Lower leg skin (tissue), 4 donors: ENCODE results near the gene TFF1. TPM values are rescaled to one million over a fixed set of nuclear protein-coding genes. Genes with fewer than 3 reads are reported as not detected.

Source experiments
- DNase-seq, 2 donors: peaks; one replicate each; pipeline ENCODE4 v3.0.0-alpha.2; 2019; ENCODE audit warnings: low spot score in 2 of 2
- H3K4me3 ChIP-seq: fragments of 200-600 bp; sonication (generic); 2 replicates; pipeline ENCODE4 v1.5.1; 2017; ENCODE audit warnings: mild to moderate bottlenecking, low read depth; ENCODE audit not compliant: poor library complexity, severe bottlenecking
- POLR2A ChIP-seq, 2 donors: fragments of 450-650 bp; IDR thresholded peaks; one replicate each; pipeline ENCODE4 v1.6.1; 2016 to 2017; ENCODE audit warnings: antibody characterized with exemption in 2 of 2, mild to moderate bottlenecking in 1 of 2, moderate library complexity in 1 of 2
- WGBS, 2 donors: methylation state at CpG; one replicate each; pipeline ENCODE4 v1.1.5; 2018; 5-methylcytosine and 5-hydroxymethylcytosine counted together
- intact Hi-C: fragments of 100-400 bp; cut with DNase I; formaldehyde crosslinking; loops from one replicate; pipeline ENCODE4 v1.15.0; 2023; ENCODE audit warnings: low total_unique reads
- total RNA-seq, 4 donors: library from RNA; depleted of rRNA; stranded (reverse); fragments of >200 nt; gene quantifications; one replicate each; pipeline ENCODE4 v1.1.0, GENCODE V29; 2016
- TF ChIP-seq, protein P1 (sequence below), 3 donors: fragments of 450-650 bp; IDR thresholded peaks; one replicate each; pipeline ENCODE4 v1.5.1; 2016; ENCODE audit warnings: antibody characterized with exemption in 3 of 3, mild to moderate bottlenecking in 3 of 3, moderate library complexity in 2 of 3

The TFF1 gene
- total RNA-seq, 4 donors from 2014 or later: not detected

DNA sequence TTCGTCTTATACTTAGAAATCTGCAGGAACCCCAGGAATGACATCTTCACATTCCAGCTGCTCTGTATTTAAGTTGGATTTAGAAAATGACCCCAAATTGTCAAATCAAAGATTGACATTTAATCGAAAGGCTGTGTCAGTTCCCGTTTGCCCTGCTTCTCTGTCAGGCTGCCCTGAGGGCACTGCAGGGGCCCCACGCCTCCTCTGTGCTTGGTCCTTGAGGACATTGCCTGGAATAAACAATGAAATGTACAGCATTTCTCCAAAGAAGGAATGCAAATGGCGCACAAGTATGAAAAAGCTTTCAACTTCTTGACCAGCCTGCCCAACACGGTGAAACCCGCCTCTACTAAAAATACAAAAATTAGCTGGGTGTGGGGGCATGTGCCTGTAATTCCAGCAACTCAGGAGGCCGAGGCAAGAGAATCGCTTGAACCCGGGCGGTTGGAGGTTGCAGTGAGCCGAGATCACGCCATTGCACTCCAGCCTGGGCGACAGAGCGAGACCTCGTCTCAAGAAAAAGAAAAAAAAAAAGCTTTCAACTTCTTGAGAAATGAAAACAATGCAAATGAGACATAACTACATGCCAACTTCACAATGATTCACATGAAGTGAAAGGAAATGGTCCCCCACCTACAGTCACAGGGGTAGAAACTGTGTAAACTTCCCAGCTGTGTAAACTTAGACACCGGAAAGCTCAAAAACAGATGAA, 26.6 kb upstream of the TFF1 start:
- DNase-seq: no peak
- intact Hi-C loops: no loop called here
- 69 to 85% methylated on average over 17 of the region's 17 CpGs for WGBS, 2 donors
- H3K4me3 ChIP-seq: no peak overlapping the region
- no peak for TF ChIP-seq POLR2A (IDR thresholded peaks at IDR 0.05)
- TF ChIP-seq, protein P1, sequence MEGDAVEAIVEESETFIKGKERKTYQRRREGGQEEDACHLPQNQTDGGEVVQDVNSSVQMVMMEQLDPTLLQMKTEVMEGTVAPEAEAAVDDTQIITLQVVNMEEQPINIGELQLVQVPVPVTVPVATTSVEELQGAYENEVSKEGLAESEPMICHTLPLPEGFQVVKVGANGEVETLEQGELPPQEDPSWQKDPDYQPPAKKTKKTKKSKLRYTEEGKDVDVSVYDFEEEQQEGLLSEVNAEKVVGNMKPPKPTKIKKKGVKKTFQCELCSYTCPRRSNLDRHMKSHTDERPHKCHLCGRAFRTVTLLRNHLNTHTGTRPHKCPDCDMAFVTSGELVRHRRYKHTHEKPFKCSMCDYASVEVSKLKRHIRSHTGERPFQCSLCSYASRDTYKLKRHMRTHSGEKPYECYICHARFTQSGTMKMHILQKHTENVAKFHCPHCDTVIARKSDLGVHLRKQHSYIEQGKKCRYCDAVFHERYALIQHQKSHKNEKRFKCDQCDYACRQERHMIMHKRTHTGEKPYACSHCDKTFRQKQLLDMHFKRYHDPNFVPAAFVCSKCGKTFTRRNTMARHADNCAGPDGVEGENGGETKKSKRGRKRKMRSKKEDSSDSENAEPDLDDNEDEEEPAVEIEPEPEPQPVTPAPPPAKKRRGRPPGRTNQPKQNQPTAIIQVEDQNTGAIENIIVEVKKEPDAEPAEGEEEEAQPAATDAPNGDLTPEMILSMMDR (IDR thresholded peaks at IDR 0.05): no peak

DNA sequence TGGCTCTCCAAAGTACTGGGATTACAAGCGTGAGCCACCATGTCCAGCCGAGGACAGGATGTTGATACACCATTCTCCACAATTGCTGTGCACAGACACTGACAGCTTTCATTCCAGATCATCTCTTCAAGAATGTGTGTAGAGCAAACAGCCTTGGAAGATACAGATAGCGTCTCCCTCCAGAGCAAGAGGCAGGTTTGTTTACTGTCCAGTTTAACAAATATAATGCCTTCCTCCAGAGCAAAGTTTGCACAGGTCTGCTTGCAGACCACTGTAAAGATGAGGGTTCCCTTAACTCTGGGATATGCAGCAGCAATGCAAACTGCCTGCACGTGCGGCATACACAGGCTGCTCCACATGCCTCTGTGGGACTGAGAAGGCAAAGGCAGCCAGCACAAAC, 25.0 kb upstream of the TFF1 start:
- H3K4me3 ChIP-seq: no peak overlapping the region
- TF ChIP-seq POLR2A (IDR thresholded peaks at IDR 0.05): no peak
- TF ChIP-seq, protein P1 (IDR thresholded peaks at IDR 0.05): no peak
- intact Hi-C loops: no loop called here
- WGBS, 2 donors: 89% methylated on average over 5 of the region's 5 CpGs
- no peak for DNase-seq

DNA sequence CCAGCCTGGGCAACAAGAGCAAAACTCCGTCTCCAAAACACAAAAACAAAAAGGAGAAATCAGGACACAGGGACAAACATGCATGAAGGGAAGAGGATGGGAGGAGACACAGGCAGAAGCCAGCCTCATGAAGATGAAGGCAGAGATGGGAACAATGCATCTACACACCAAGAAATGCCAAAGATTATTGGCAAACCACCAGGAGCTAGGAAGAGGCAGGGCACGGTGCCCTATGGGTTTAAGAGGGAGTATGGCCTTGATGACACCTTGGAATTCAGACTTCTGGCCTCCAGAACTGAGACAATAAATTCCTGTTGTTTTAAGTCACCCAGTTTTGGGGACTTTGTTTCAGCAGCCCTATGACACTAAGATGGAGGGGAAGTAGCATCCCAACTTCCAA, 24.4 kb upstream of the TFF1 start:
- intact Hi-C loops: no loop called here
- 47 to 53% methylated on average over 2 of the region's 2 CpGs for WGBS, 2 donors
- TF ChIP-seq, protein P1 (IDR thresholded peaks at IDR 0.05): no peak
- TF ChIP-seq POLR2A (IDR thresholded peaks at IDR 0.05): no peak
- DNase-seq: no peak
- H3K4me3 ChIP-seq: no peak overlapping the region

DNA sequence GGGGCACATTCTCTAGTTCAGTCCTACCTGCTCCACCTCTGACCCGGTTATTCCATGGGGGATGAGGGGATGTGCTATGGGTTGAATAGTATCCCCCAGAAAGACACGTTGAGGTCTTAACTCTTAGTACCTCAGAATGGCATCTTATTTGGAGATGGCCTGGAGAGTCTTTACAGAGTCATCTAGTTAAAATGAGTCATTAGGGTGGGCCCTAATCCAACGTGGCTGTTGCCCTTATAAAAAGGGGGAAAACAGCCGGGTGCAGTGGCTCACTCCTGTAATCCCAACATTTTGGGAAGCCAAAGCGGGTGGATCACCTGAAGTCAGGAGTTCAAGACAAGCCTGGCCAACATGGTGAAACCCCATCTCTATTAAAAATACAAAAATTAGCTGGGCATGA, 23.9 kb upstream of the TFF1 start:
- no peak for TF ChIP-seq POLR2A (IDR thresholded peaks at IDR 0.05)
- TF ChIP-seq, protein P1 (IDR thresholded peaks at IDR 0.05): no peak
- intact Hi-C loops: no loop called here
- DNase-seq: no peak
- WGBS, 2 donors: 62 to 73% methylated on average over 5 of the region's 5 CpGs
- H3K4me3 ChIP-seq: no peak overlapping the region

DNA sequence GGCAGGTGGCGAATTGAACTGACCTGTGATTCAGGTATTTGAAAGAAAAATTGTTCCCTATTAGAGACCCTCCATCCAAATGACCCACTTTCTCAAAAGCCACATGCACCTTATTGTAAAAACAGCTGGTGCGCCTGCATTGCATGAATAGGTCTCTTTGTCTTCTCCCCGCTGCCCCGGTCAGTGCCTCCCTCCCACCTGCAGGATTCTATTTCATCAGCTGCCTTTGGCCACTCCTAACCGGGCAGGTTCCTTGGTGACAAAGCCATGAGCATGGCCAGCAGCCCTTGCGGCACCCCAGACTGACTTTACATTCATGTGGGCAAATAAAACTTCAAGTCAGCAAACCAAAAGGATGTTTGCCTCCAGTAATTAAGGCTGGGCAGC, 23.1 kb upstream of the TFF1 start:
- no peak for TF ChIP-seq POLR2A (IDR thresholded peaks at IDR 0.05)
- TF ChIP-seq, protein P1 (IDR thresholded peaks at IDR 0.05): no peak
- intact Hi-C loops: no loop called here
- no peak overlapping the region for H3K4me3 ChIP-seq
- no peak for DNase-seq
- 71 to 79% methylated on average over 6 of the region's 6 CpGs for WGBS, 2 donors
